ENCODE results near the gene SLC35B3.
"Not testable (repeated sequence)": the region's sequence is repeated elsewhere in the genome, so short reads cannot be mapped to it uniquely, and the experiment has no call there.

Gene SLC35B3

GRCh38 chr6:8441452-8441851 is 6.1 kb upstream of the SLC35B3 start:
- Histone ChIP-seq H3K36me3 (ENCODE audit: insufficient read depth, low read length) (no peaks in the 10 kb centered on the region), H3K4me3 (ENCODE audit: low read depth in 1 of 2, low read length in 2 of 2) (no peak overlapping the region), H3K4me1 (ENCODE audit: insufficient read depth, low read length) (no peaks in the 10 kb centered on the region), H3K9me3 (ENCODE audit: low read length) (no peaks in the 10 kb centered on the region), H3K27ac (ENCODE audit: low read depth, low read length) (no peak overlapping the region), H3K27me3 (ENCODE audit: control insufficient read depth in 1 of 2, insufficient read depth in 2 of 2, low read length in 2 of 2) (no peaks in the 10 kb centered on the region), H3K9ac (ENCODE audit: low read length) (no peak overlapping the region)

GRCh38 chr6:8439601-8440268 is 4.4 kb upstream of the SLC35B3 start:
- no peak overlapping the region for H3K27ac ChIP-seq (ENCODE audit: low read depth, low read length)
- no peaks in the 10 kb centered on the region for H3K9me3 ChIP-seq (ENCODE audit: low read length)
- H3K36me3 ChIP-seq (ENCODE audit: insufficient read depth, low read length) = no peaks in the 10 kb centered on the region
- peaks cover 5% of the 10 kb centered on the region for H3K4me1 ChIP-seq (ENCODE audit: insufficient read depth, low read length)
- no peak overlapping the region for H3K4me3 ChIP-seq (ENCODE audit: low read depth in 1 of 2, low read length in 2 of 2)
- H3K27me3 ChIP-seq (ENCODE audit: control insufficient read depth in 1 of 2, insufficient read depth in 2 of 2, low read length in 2 of 2) = no peaks in the 10 kb centered on the region
- no peak overlapping the region for H3K9ac ChIP-seq (ENCODE audit: low read length)

- Histone ChIP-seq H3K9me3 (ENCODE audit: low read length) (no peaks in the 10 kb centered on the region), H3K9ac (ENCODE audit: low read length) (no peak overlapping the region), H3K4me1 (ENCODE audit: insufficient read depth, low read length) (peaks cover 16% of the 10 kb centered on the region), H3K4me3 (ENCODE audit: low read depth in 1 of 2, low read length in 2 of 2) (no peak overlapping the region), H3K36me3 (ENCODE audit: insufficient read depth, low read length) (no peaks in the 10 kb centered on the region), H3K27me3 (ENCODE audit: control insufficient read depth in 1 of 2, insufficient read depth in 2 of 2, low read length in 2 of 2) (no peaks in the 10 kb centered on the region), H3K27ac (ENCODE audit: low read depth, low read length) (no peak overlapping the region)
These were observed 2.5 kb upstream of the SLC35B3 start for GRCh38 chr6:8437813-8438212.

- Histone ChIP-seq H3K36me3 (ENCODE audit: insufficient read depth, low read length) (no peaks in the 10 kb centered on the region), H3K4me1 (ENCODE audit: insufficient read depth, low read length) (peaks cover 17% of the 10 kb centered on the region), H3K4me3 (ENCODE audit: low read depth in 1 of 2, low read length in 2 of 2) (no peak overlapping the region)
These were observed 1.6 kb upstream of the SLC35B3 start for GRCh38 chr6:8436966-8437365.

GRCh38 chr6:8435845-8436168 is 462 bp upstream of the SLC35B3 start:
- Histone ChIP-seq H3K9ac (ENCODE audit: low read length) (peak overlapping the region; percentile 94), H3K27me3 (ENCODE audit: control insufficient read depth in 1 of 2, insufficient read depth in 2 of 2, low read length in 2 of 2) (no peaks in the 10 kb centered on the region), H3K27ac (ENCODE audit: low read depth, low read length) (peak overlapping the region; percentile 86), H3K36me3 (ENCODE audit: insufficient read depth, low read length) (no peaks in the 10 kb centered on the region), H3K4me3 (ENCODE audit: low read depth in 1 of 2, low read length in 2 of 2) (peak overlapping the region; percentile 57 to 99), H3K9me3 (ENCODE audit: low read length) (no peaks in the 10 kb centered on the region), H3K4me1 (ENCODE audit: insufficient read depth, low read length) (peaks cover 17% of the 10 kb centered on the region)

More at GRCh38 chr6:8436966-8437365, 1.6 kb upstream of the SLC35B3 start:
- Histone ChIP-seq H3K9me3 (ENCODE audit: low read length) (no peaks in the 10 kb centered on the region), H3K27me3 (ENCODE audit: control insufficient read depth in 1 of 2, insufficient read depth in 2 of 2, low read length in 2 of 2) (no peaks in the 10 kb centered on the region), H3K27ac (ENCODE audit: low read depth, low read length) (no peak overlapping the region), H3K9ac (ENCODE audit: low read length) (no peak overlapping the region)

GRCh38 chr6:8434727-8435092 is 635 bp downstream of the SLC35B3 start:
- Histone ChIP-seq H3K27me3 (ENCODE audit: control insufficient read depth in 1 of 2, insufficient read depth in 2 of 2, low read length in 2 of 2) (no peaks in the 10 kb centered on the region), H3K4me3 (ENCODE audit: low read depth in 1 of 2, low read length in 2 of 2) (peak overlapping the region; percentile 57 to 99), H3K27ac (ENCODE audit: low read depth, low read length) (peak overlapping the region; percentile 86), H3K9me3 (ENCODE audit: low read length) (no peaks in the 10 kb centered on the region), H3K4me1 (ENCODE audit: insufficient read depth, low read length) (peaks cover 17% of the 10 kb centered on the region), H3K36me3 (ENCODE audit: insufficient read depth, low read length) (no peaks in the 10 kb centered on the region), H3K9ac (ENCODE audit: low read length) (peak overlapping the region; percentile 94)

- Histone ChIP-seq H3K4me1 (ENCODE audit: insufficient read depth, low read length) (peaks cover 17% of the 10 kb centered on the region), H3K9me3 (ENCODE audit: low read length) (no peaks in the 10 kb centered on the region), H3K27me3 (ENCODE audit: control insufficient read depth in 1 of 2, insufficient read depth in 2 of 2, low read length in 2 of 2) (no peaks in the 10 kb centered on the region), H3K36me3 (ENCODE audit: insufficient read depth, low read length) (no peaks in the 10 kb centered on the region), H3K9ac (ENCODE audit: low read length) (no peak overlapping the region), H3K4me3 (ENCODE audit: low read depth in 1 of 2, low read length in 2 of 2) (no peak overlapping the region), H3K27ac (ENCODE audit: low read depth, low read length) (no peak overlapping the region)
These were observed 2.7 kb downstream of the SLC35B3 start for GRCh38 chr6:8432614-8433013.

- Histone ChIP-seq H3K4me3 (ENCODE audit: low read depth in 1 of 2, low read length in 2 of 2) (no peak overlapping the region), H3K27ac (ENCODE audit: low read depth, low read length) (no peak overlapping the region), H3K36me3 (ENCODE audit: insufficient read depth, low read length) (peaks cover 11% of the 10 kb centered on the region), H3K9me3 (ENCODE audit: low read length) (no peaks in the 10 kb centered on the region), H3K9ac (ENCODE audit: low read length) (no peak overlapping the region), H3K4me1 (ENCODE audit: insufficient read depth, low read length) (peaks cover 12% of the 10 kb centered on the region), H3K27me3 (ENCODE audit: control insufficient read depth in 1 of 2, insufficient read depth in 2 of 2, low read length in 2 of 2) (no peaks in the 10 kb centered on the region)
These were observed 5.5 kb downstream of the SLC35B3 start for GRCh38 chr6:8429821-8430220.

- H3K27me3 ChIP-seq (ENCODE audit: control insufficient read depth in 1 of 2, insufficient read depth in 2 of 2, low read length in 2 of 2); H3K27ac ChIP-seq (ENCODE audit: low read depth, low read length); H3K9me3 ChIP-seq (ENCODE audit: low read length); H3K4me3 ChIP-seq (ENCODE audit: low read depth in 1 of 2, low read length in 2 of 2); H3K4me1 ChIP-seq (ENCODE audit: insufficient read depth, low read length); H3K9ac ChIP-seq (ENCODE audit: low read length): not testable (repeated sequence)
- peaks cover 15% of the 10 kb centered on the region for H3K36me3 ChIP-seq (ENCODE audit: insufficient read depth, low read length)
These were observed 8.8 kb downstream of the SLC35B3 start for GRCh38 chr6:8426544-8426943.

- H3K27me3 ChIP-seq (ENCODE audit: control insufficient read depth in 1 of 2, insufficient read depth in 2 of 2, low read length in 2 of 2) = no peaks in the 10 kb centered on the region
- H3K4me1 ChIP-seq (ENCODE audit: insufficient read depth, low read length) = no peaks in the 10 kb centered on the region
- H3K27ac ChIP-seq (ENCODE audit: low read depth, low read length) = no peak overlapping the region
- H3K9me3 ChIP-seq (ENCODE audit: low read length) = no peaks in the 10 kb centered on the region
- no peak overlapping the region for H3K9ac ChIP-seq (ENCODE audit: low read length)
- peaks cover 22% of the 10 kb centered on the region for H3K36me3 ChIP-seq (ENCODE audit: insufficient read depth, low read length)
- H3K4me3 ChIP-seq (ENCODE audit: low read depth in 1 of 2, low read length in 2 of 2) = no peak overlapping the region
These were observed 15.2 kb downstream of the SLC35B3 start for GRCh38 chr6:8420031-8420588.

GRCh38 chr6:8415913-8416312 is 19.4 kb downstream of the SLC35B3 start:
- H3K4me1 ChIP-seq (ENCODE audit: insufficient read depth, low read length) = no peaks in the 10 kb centered on the region
- H3K27ac ChIP-seq (ENCODE audit: low read depth, low read length) = no peak overlapping the region
- H3K36me3 ChIP-seq (ENCODE audit: insufficient read depth, low read length) = peaks cover 37% of the 10 kb centered on the region
- H3K4me3 ChIP-seq (ENCODE audit: low read depth in 1 of 2, low read length in 2 of 2) = no peak overlapping the region
- no peaks in the 10 kb centered on the region for H3K9me3 ChIP-seq (ENCODE audit: low read length)
- H3K27me3 ChIP-seq (ENCODE audit: control insufficient read depth in 1 of 2, insufficient read depth in 2 of 2, low read length in 2 of 2) = no peaks in the 10 kb centered on the region
- H3K9ac ChIP-seq (ENCODE audit: low read length) = no peak overlapping the region

- Histone ChIP-seq H3K4me1 (ENCODE audit: insufficient read depth, low read length) (no peaks in the 10 kb centered on the region), H3K9ac (ENCODE audit: low read length) (no peak overlapping the region), H3K4me3 (ENCODE audit: low read depth in 1 of 2, low read length in 2 of 2) (no peak overlapping the region), H3K27ac (ENCODE audit: low read depth, low read length) (no peak overlapping the region), H3K27me3 (ENCODE audit: control insufficient read depth in 1 of 2, insufficient read depth in 2 of 2, low read length in 2 of 2) (no peaks in the 10 kb centered on the region), H3K9me3 (ENCODE audit: low read length) (no peaks in the 10 kb centered on the region), H3K36me3 (ENCODE audit: insufficient read depth, low read length) (peaks cover 41% of the 10 kb centered on the region)
These were observed 20.1 kb downstream of the SLC35B3 start for GRCh38 chr6:8415280-8415679.
